ENCODE data around the gene HOXB9. TPM values are rescaled to one million over a fixed set of nuclear protein-coding genes. Genes with fewer than 3 reads are reported as not detected.

The HOXB9 gene
- total RNA-seq, 1 experiment from 2014 or later: 0.24 TPM

- H3K4me3 Mint-ChIP-seq: no peak overlapping the region
- no peaks in the 10 kb centered on the region for H3K9me3 Mint-ChIP-seq
- CTCF ChIA-PET: interaction anchor here (0.6 to 2.5 kb wide), 5 partner anchors 9 to 31 kb away, joined by 3 to 9 read pairs (median 4); no protein-coding TSS in a partner anchor
Observed at GRCh38 chr17:48605409-48605919, 20.7 kb downstream of the HOXB9 start.

More at GRCh38 chr17:48605409-48605919, 20.7 kb downstream of the HOXB9 start:
- no peak for ATAC-seq
- H3K36me3 Mint-ChIP-seq: 0 out of 2 replicates have a peak, but pooled peaks cover 5% of the 10 kb centered on the region
- peaks cover 100% of the 10 kb centered on the region; the same call in 1 of the 2 replicates for H3K27me3 Mint-ChIP-seq (ENCODE audit: low read depth)
- POLR2A ChIA-PET: no interaction called here
- no peak for DNase-seq (ENCODE audit: low spot score)
- H3K27ac Mint-ChIP-seq: no peak overlapping the region
- H3K4me1 Mint-ChIP-seq: peaks cover 14% of the 10 kb centered on the region
- no peak for TF ChIP-seq ATF6 (CRISPR knock-in tag; IDR thresholded peaks at IDR 0.05)
- TF ChIP-seq CBFB (CRISPR knock-in tag; IDR thresholded peaks at IDR 0.05; ENCODE audit: low read depth): no peak
- TF ChIP-seq GTF2I (CRISPR knock-in tag; conservative IDR thresholded peaks at IDR 0.05): no peak
- no peak for TF ChIP-seq ZNF532 (CRISPR knock-in tag; IDR thresholded peaks at IDR 0.05; ENCODE audit: borderline replicate concordance)
- no peak for TF ChIP-seq NFYB (CRISPR knock-in tag; conservative IDR thresholded peaks at IDR 0.05; ENCODE audit: low read depth)
- TF ChIP-seq ZNF121 (CRISPR knock-in tag; IDR thresholded peaks at IDR 0.05): no peak
- no peak for TF ChIP-seq SMAD4 (CRISPR knock-in tag; IDR thresholded peaks at IDR 0.05)
- no peak for TF ChIP-seq TCF7 (CRISPR knock-in tag; IDR thresholded peaks at IDR 0.05; ENCODE audit: low read depth)
- no peak for TF ChIP-seq NR2C2 (CRISPR knock-in tag; IDR thresholded peaks at IDR 0.05)
- no peak for TF ChIP-seq ZNF512 (CRISPR knock-in tag; IDR thresholded peaks at IDR 0.05; ENCODE audit: borderline replicate concordance)
- TF ChIP-seq ZNF232 (CRISPR knock-in tag; IDR thresholded peaks at IDR 0.05): no peak
- no peak for TF ChIP-seq E2F4 (CRISPR knock-in tag; IDR thresholded peaks at IDR 0.05; ENCODE audit: borderline replicate concordance, low read depth)
- TF ChIP-seq E2F5 (CRISPR knock-in tag; IDR thresholded peaks at IDR 0.05): no peak
- TF ChIP-seq OVOL2 (CRISPR knock-in tag; IDR thresholded peaks at IDR 0.05; ENCODE audit: borderline replicate concordance): no peak

Measured in WTC11 (cell line).